H9 (cell line): ENCODE results near the gene PXK. TPM values are rescaled to one million over a fixed set of nuclear protein-coding genes. Genes with fewer than 3 reads are reported as not detected.

Experiments
- DNase-seq: peaks from one replicate; pipeline ENCODE4 v3.0.0-alpha.2; 2017
- H2AFZ ChIP-seq: one replicate; pipeline ENCODE4 v1.6.1; 2013; ENCODE audit warnings: mild to moderate bottlenecking, low read length, control low read depth, moderate library complexity
- H2AK5ac ChIP-seq: 2 replicates; pipeline ENCODE4 v1.6.1; 2013; ENCODE audit warnings: low read length, control low read depth, mixed read lengths; ENCODE audit not compliant: insufficient read length
- H2BK120ac ChIP-seq: one replicate; pipeline ENCODE4 v1.6.1; 2013; ENCODE audit warnings: low read depth, mild to moderate bottlenecking, low read length, control low read depth, inconsistent platforms; ENCODE audit not compliant: poor library complexity, severe bottlenecking
- H2BK12ac ChIP-seq: 2 replicates; pipeline ENCODE4 v1.6.1; 2013; ENCODE audit warnings: low read length, control low read depth, mixed read lengths, low read depth; ENCODE audit not compliant: insufficient read length
- H2BK15ac ChIP-seq: 2 replicates; pipeline ENCODE4 v1.6.1; 2013; ENCODE audit warnings: low read depth, low read length, control low read depth
- H2BK20ac ChIP-seq: one replicate; pipeline ENCODE4 v1.6.1; 2013; ENCODE audit warnings: low read depth, mild to moderate bottlenecking, low read length, control low read depth, inconsistent platforms; ENCODE audit not compliant: poor library complexity, severe bottlenecking
- H2BK5ac ChIP-seq: 2 replicates; pipeline ENCODE4 v1.6.1; 2013; ENCODE audit warnings: low read length, control low read depth, mixed read lengths; ENCODE audit not compliant: insufficient read length
- H3K14ac ChIP-seq: 2 replicates; pipeline ENCODE4 v1.6.1; 2013; ENCODE audit warnings: low read length, control low read depth; ENCODE audit not compliant: insufficient read depth
- H3K18ac ChIP-seq: 2 replicates; pipeline ENCODE4 v1.6.1; 2013; ENCODE audit warnings: low read depth, mild to moderate bottlenecking, mixed read lengths, low read length, control low read depth; ENCODE audit not compliant: insufficient read length
- H3K23ac ChIP-seq: 2 replicates; pipeline ENCODE4 v1.6.1; 2013; ENCODE audit warnings: low read length, control low read depth, mixed read lengths, low read depth; ENCODE audit not compliant: insufficient read length
- H3K23me2 ChIP-seq: 2 replicates; pipeline ENCODE4 v1.6.1; 2013; ENCODE audit warnings: low read depth, mild to moderate bottlenecking, mixed read lengths, low read length, control low read depth; ENCODE audit not compliant: insufficient read length, poor library complexity, severe bottlenecking
- H3K27ac ChIP-seq: 2 replicates; pipeline ENCODE4 v1.5.1; 2013; ENCODE audit warnings: low read length, control low read depth, mixed read lengths, low read depth; ENCODE audit not compliant: insufficient read length
- H3K27me3 ChIP-seq: 2 replicates; pipeline ENCODE4 v1.6.1; 2013; ENCODE audit warnings: low read length, control low read depth, inconsistent platforms; ENCODE audit not compliant: insufficient read depth
- H3K4ac ChIP-seq: 2 replicates; pipeline ENCODE4 v1.6.1; 2013; ENCODE audit warnings: low read depth, mild to moderate bottlenecking, control low read depth, inconsistent platforms, low read length, moderate library complexity
- H3K4me1 ChIP-seq: 2 replicates; pipeline ENCODE4 v1.6.1; 2013; ENCODE audit warnings: low read length, control low read depth, inconsistent platforms; ENCODE audit not compliant: insufficient read depth
- H3K4me2 ChIP-seq: 2 replicates; pipeline ENCODE4 v1.6.1; 2013; ENCODE audit warnings: low read length, control low read depth, mixed read lengths; ENCODE audit not compliant: insufficient read length, insufficient read depth
- H3K56ac ChIP-seq: 2 replicates; pipeline ENCODE4 v1.6.1; 2013; ENCODE audit warnings: low read depth, mild to moderate bottlenecking, mixed read lengths, low read length, control low read depth; ENCODE audit not compliant: insufficient read length
- H3K79me1 ChIP-seq: 2 replicates; pipeline ENCODE4 v1.6.1; 2013; ENCODE audit warnings: low read depth, mild to moderate bottlenecking, moderate library complexity, low read length, control low read depth, inconsistent platforms; ENCODE audit not compliant: insufficient read depth, poor library complexity, severe bottlenecking
- H3K79me2 ChIP-seq: 2 replicates; pipeline ENCODE4 v1.6.1; 2013; ENCODE audit warnings: low read length, control low read depth, inconsistent platforms; ENCODE audit not compliant: insufficient read depth
- H3K9ac ChIP-seq: 2 replicates; pipeline ENCODE4 v1.6.1; 2013; ENCODE audit warnings: low read length, control low read depth, mixed read lengths; ENCODE audit not compliant: insufficient read length; ENCODE audit errors: extremely low read depth
- H3K9me3 ChIP-seq: one replicate; pipeline ENCODE4 v1.6.1; 2013; ENCODE audit warnings: low read depth, low read length, inconsistent platforms; ENCODE audit not compliant: control insufficient read depth
- H3T11ph ChIP-seq: one replicate; pipeline ENCODE4 v1.6.1; 2013; ENCODE audit warnings: mild to moderate bottlenecking, low read length, control low read depth, inconsistent platforms
- H4K20me1 ChIP-seq: one replicate; pipeline ENCODE4 v1.6.1; 2013; ENCODE audit not compliant: control insufficient read depth, insufficient read length, insufficient read depth
- H4K5ac ChIP-seq: 2 replicates; pipeline ENCODE4 v1.6.1; 2013; ENCODE audit warnings: low read depth, mild to moderate bottlenecking, mixed read lengths, low read length, control low read depth; ENCODE audit not compliant: insufficient read length
- H4K8ac ChIP-seq: replicated peaks from 2 replicates; pipeline ENCODE4 v1.6.1; 2013; ENCODE audit warnings: low read length, control low read depth, mixed read lengths, low read depth; ENCODE audit not compliant: insufficient read length
- H4K91ac ChIP-seq: 2 replicates; pipeline ENCODE4 v1.6.1; 2013; ENCODE audit warnings: low read depth, mild to moderate bottlenecking, moderate library complexity, mixed read lengths, low read length, control low read depth; ENCODE audit not compliant: insufficient read length
- H3K27ac Mint-ChIP-seq, 3 experiments: 2 replicates in 2 of 3; 3 replicates in 1 of 3; pipeline ENCODE4 v1.8.0; 2020 to 2021; ENCODE audit warnings: mixed read lengths in 3 of 3, mild to moderate bottlenecking in 1 of 3, moderate library complexity in 1 of 3
- H3K27me3 Mint-ChIP-seq: 2 replicates; pipeline ENCODE4 v1.8.0; 2021; ENCODE audit warnings: low read depth, mild to moderate bottlenecking, moderate library complexity, mixed read lengths
- H3K36me3 Mint-ChIP-seq, 3 experiments: 2 replicates in 2 of 3; 3 replicates in 1 of 3; pipeline ENCODE4 v1.8.0; 2020 to 2021; ENCODE audit warnings: low read depth in 3 of 3, mixed read lengths in 3 of 3; ENCODE audit not compliant: insufficient read depth in 1 of 3
- H3K4me1 Mint-ChIP-seq, 2 experiments: 2 replicates each; pipeline ENCODE4 v1.8.0; 2020; ENCODE audit warnings: mixed read lengths in 2 of 2
- H3K4me3 Mint-ChIP-seq, 2 experiments: 2 replicates in 1 of 2; 3 replicates in 1 of 2; pipeline ENCODE4 v1.8.0; 2020 to 2021; ENCODE audit warnings: mild to moderate bottlenecking in 2 of 2, mixed read lengths in 2 of 2, moderate library complexity in 1 of 2
- H3K9me3 Mint-ChIP-seq, 2 experiments: 2 replicates in 1 of 2; 3 replicates in 1 of 2; pipeline ENCODE4 v1.8.0; 2020; ENCODE audit warnings: mild to moderate bottlenecking in 2 of 2, mixed read lengths in 2 of 2, moderate library complexity in 1 of 2
- WGBS: extraction: QIAGEN DNeasy Blood & Tissue Kit; methylation state at CpG from one replicate; pipeline ENCODE4 v1.1.7; 2013; ENCODE audit warnings: missing lambda C conversion rate, low lambda C conversion rate, mixed read lengths; ENCODE audit not compliant: insufficient read length; ENCODE audit errors: extremely low coverage; 5-methylcytosine and 5-hydroxymethylcytosine counted together
- total RNA-seq: library from RNA; stranded (reverse); gene quantifications from 2 replicates; pipeline ENCODE4 v1.2.1, GENCODE V29; 2021
- TF ChIP-seq, protein P1 (sequence below): fragments of 200-600 bp; sonication (generic); conservative IDR thresholded peaks from 3 replicates; pipeline ENCODE4 v1.8.0; 2021; ENCODE audit warnings: antibody characterized with exemption, mild to moderate bottlenecking

Gene PXK
- total RNA-seq, 1 experiment from 2014 or later, result 3.3 TPM

DNA sequence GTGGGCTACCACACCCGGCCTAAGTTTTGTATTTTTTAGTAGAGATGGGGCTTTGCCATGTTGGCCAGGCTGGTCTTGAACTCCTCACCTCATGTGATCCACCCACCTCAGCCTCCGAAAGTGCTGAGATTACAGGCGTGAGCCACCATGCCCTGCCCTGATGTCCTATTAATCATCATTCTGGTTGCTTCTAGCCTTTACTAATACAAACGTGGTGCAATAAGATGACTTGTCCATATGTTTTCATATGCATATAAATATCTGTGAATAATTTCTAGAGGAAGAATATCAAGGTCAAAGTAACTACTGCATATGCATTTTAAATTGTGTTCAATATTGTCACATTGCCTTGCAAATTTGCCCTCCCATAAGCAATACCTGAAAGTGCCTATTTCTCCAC, 126.5 kb downstream of the PXK start:
- Histone ChIP-seq H3K79me1 (no peaks in the 10 kb centered on the region), H2BK20ac (no peak overlapping the region), H2BK5ac (no peak overlapping the region), H2BK120ac (no peak overlapping the region), H3K4ac (no peak overlapping the region), H3K9me3 (no peaks in the 10 kb centered on the region), H3K23me2 (no peaks in the 10 kb centered on the region), H3K18ac (no peak overlapping the region), H3K23ac (no peak overlapping the region), H3K4me2 (no peak overlapping the region), H4K91ac (no peak overlapping the region), H3K4me1 (peaks cover 5% of the 10 kb centered on the region; the same call in 1 of the 2 replicates), H2BK12ac (no peak overlapping the region), H2BK15ac (no peak overlapping the region), H3K79me2 (no peaks in the 10 kb centered on the region), H3K27me3 (no peaks in the 10 kb centered on the region), H3K9ac (no peak overlapping the region), H3T11ph (no peak overlapping the region), H3K56ac (no peak overlapping the region), H4K20me1 (no peaks in the 10 kb centered on the region), H4K8ac (no peak overlapping the region), H3K14ac (no peak overlapping the region), H2AFZ (no peak overlapping the region), H3K27ac (no peak overlapping the region), H4K5ac (no peak overlapping the region), H2AK5ac (no peak overlapping the region)
- Mint-ChIP-seq H3K4me1 (peaks cover 11 to 12% of the 10 kb centered on the region in 2 experiments), H3K27ac (no peak overlapping the region), H3K9me3 (peaks cover 10 to 19% of the 10 kb centered on the region in 2 experiments), H3K4me3 (no peak overlapping the region), H3K27me3 (no peaks in the 10 kb centered on the region), H3K36me3 (peaks cover 0 to 20% (median 6%) of the 10 kb centered on the region in 3 experiments)
- DNase-seq, result no peak
- TF ChIP-seq, protein P1, sequence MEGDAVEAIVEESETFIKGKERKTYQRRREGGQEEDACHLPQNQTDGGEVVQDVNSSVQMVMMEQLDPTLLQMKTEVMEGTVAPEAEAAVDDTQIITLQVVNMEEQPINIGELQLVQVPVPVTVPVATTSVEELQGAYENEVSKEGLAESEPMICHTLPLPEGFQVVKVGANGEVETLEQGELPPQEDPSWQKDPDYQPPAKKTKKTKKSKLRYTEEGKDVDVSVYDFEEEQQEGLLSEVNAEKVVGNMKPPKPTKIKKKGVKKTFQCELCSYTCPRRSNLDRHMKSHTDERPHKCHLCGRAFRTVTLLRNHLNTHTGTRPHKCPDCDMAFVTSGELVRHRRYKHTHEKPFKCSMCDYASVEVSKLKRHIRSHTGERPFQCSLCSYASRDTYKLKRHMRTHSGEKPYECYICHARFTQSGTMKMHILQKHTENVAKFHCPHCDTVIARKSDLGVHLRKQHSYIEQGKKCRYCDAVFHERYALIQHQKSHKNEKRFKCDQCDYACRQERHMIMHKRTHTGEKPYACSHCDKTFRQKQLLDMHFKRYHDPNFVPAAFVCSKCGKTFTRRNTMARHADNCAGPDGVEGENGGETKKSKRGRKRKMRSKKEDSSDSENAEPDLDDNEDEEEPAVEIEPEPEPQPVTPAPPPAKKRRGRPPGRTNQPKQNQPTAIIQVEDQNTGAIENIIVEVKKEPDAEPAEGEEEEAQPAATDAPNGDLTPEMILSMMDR, result no peak
- no CpG with 5 or more reads among the region's 4 CpGs for WGBS
